ENCODE data around the gene ANKS1B.

The ANKS1B gene

GRCh38 chr12:99977550-99977949 is 7.2 kb downstream of the ANKS1B start:
- Histone ChIP-seq H3K4me1 (ENCODE audit: control insufficient read depth, insufficient read depth, low read length) (peaks cover 4% of the 10 kb centered on the region; the same call in 1 of the 2 replicates), H3K27ac (ENCODE audit: extremely low read depth, low read depth, low read length) (no peak overlapping the region), H3K4me3 (ENCODE audit: low read depth, low read length) (no peak overlapping the region), H3K9me3 (ENCODE audit: control insufficient read depth, insufficient read depth, low read depth, low read length) (no peaks in the 10 kb centered on the region), H3K36me3 (ENCODE audit: control insufficient read depth in 2 of 2, insufficient read depth in 1 of 2, low read length in 2 of 2) (no peaks in the 10 kb centered on the region)
- ChIA-PET POLR2A (no interaction called here), CTCF (no interaction called here)
- no peak for TF ChIP-seq ZNF112 (tag by site-specific recombination; IDR thresholded peaks at IDR 0.05)
- no peak for TF ChIP-seq ZNF37A (tag by site-specific recombination; IDR thresholded peaks at IDR 0.05)
- no peak for TF ChIP-seq GLI2 (tag by site-specific recombination; IDR thresholded peaks at IDR 0.05; ENCODE audit: borderline replicate concordance, low read depth)
- TF ChIP-seq ZNF621 (tag by site-specific recombination; IDR thresholded peaks at IDR 0.05), result no peak
- no peak for TF ChIP-seq ZNF140 (tag by site-specific recombination; IDR thresholded peaks at IDR 0.05)
- TF ChIP-seq SCRT1 (tag by site-specific recombination; IDR thresholded peaks at IDR 0.05; ENCODE audit: borderline replicate concordance), result no peak
- TF ChIP-seq ZBTB11 (tag by site-specific recombination; conservative IDR thresholded peaks at IDR 0.05; ENCODE audit: low read depth), result no peak
- TF ChIP-seq ZNF561 (tag by site-specific recombination; IDR thresholded peaks at IDR 0.05; ENCODE audit: borderline replicate concordance), result no peak
- no peak for TF ChIP-seq HOXA7 (CRISPR knock-in tag; IDR thresholded peaks at IDR 0.05; ENCODE audit: borderline replicate concordance)
- TF ChIP-seq REPIN1 (tag by site-specific recombination; IDR thresholded peaks at IDR 0.05; ENCODE audit: low read depth), result no peak
- no peak for TF ChIP-seq REST (tag by site-specific recombination; IDR thresholded peaks at IDR 0.05)
- TF ChIP-seq ZNF580 (tag by site-specific recombination; IDR thresholded peaks at IDR 0.05), result no peak
- no peak for TF ChIP-seq ZBTB21 (tag by site-specific recombination; IDR thresholded peaks at IDR 0.05)
- no peak for TF ChIP-seq CTCF (tag by site-specific recombination; IDR thresholded peaks at IDR 0.05)
- TF ChIP-seq TSHZ1 (tag by site-specific recombination; IDR thresholded peaks at IDR 0.05; ENCODE audit: borderline replicate concordance), result no peak
- TF ChIP-seq ZNF623 (tag by site-specific recombination; IDR thresholded peaks at IDR 0.05), result no peak
- no peak for TF ChIP-seq ZNF2 (tag by site-specific recombination; IDR thresholded peaks at IDR 0.05)
- no peak for TF ChIP-seq ZNF148 (tag by site-specific recombination; IDR thresholded peaks at IDR 0.05; ENCODE audit: borderline replicate concordance)
- TF ChIP-seq PRDM1 (tag by site-specific recombination; IDR thresholded peaks at IDR 0.05), result no peak

Measured in HEK293 (cell line).